GM12875 (cell line): ENCODE data around the gene FGD4.

ENCODE experiments used
- H3K4me3 ChIP-seq: one replicate; pipeline ENCODE4 v1.5.1; 2011; ENCODE audit warnings: low read depth, low read length, control low read depth
- CTCF ChIP-seq: IDR thresholded peaks from 2 replicates; pipeline ENCODE4 v1.5.1; 2011; ENCODE audit warnings: low read depth, mild to moderate bottlenecking, control low read depth, inconsistent platforms, low read length, moderate library complexity, borderline replicate concordance; ENCODE audit not compliant: insufficient read depth

The FGD4 gene

GRCh38 chr12:32466187-32466586 is 66.8 kb downstream of the FGD4 start:
- H3K4me3 ChIP-seq = no peak overlapping the region
- TF ChIP-seq CTCF = no peak

DNA sequence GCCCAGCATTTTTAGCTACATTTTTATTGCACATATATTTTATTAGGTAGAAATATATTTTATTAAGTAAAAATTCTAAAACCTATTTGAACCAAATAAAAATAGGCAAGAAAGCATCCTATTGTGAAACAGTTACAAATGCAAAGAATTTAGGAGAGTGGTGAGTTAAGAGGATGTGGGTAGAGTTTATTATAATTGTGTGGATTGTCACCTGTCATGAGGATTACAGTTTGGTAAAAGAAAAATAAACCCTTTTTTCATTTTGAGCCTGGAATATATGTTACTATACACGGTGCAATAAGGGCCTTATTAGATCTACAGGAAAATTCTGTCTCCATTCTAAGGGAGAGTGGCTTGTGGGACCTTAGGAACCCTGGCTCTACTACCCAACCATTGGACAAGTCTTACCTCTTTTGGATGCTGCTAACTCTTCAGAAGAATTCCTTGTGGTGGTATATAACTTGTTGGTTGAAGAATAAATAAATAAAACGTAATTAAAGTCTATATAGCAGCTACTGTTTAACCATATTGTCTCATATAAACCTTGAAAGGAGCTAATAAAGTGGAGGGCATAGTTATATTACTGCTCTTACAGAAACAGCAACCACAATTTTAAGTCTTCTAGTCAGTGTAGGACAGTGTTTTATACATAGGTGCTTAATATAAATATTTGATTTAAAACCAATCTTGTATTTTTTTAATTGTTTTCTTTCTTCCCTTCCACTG is 67.8 kb downstream of the FGD4 start:
- TF ChIP-seq CTCF = no peak
- no peak overlapping the region for H3K4me3 ChIP-seq

DNA sequence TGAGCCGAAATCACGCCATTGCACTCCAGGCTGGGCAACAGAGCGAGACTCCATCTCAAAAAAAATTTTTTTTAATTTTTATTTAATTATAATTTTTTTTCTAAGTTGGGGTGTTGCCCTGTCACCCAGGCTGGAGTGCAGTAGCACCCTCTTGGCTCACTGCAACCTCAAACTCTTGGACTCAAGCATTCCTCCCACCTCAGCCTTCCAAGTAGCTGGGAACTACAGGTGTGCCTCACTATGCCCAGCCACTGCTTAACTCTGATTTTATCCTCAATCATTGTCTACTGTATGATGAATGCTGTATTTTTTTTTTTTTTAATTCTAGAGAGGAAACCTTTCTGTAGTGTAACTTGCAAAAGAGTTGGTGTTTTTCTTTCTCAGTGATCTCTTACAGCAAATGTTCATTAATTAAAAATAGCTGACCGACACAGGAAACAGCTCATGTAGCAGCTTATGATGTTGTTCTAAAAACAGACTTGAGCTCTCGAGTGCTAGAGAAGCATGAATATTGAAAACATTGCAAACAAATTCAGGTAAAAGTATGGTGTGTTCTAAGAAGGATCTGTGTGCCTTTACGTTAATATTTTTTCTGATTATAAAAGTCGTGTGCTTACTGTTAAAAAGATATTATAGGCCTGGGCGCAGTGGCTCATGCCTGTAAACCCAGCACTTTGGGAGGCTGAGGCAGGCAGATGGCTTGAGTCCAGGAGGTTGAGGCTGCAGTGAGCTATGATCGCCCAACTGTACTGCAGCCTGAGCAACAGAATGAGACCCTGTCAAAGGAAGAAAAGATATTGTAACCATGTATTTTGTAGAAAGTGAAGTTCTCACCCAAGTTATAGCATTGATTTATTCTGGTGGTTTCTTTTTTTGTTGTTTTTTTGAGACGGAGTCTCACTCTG is 68.9 kb downstream of the FGD4 start:
- no peak overlapping the region for H3K4me3 ChIP-seq
- TF ChIP-seq CTCF = no peak

- no peak for TF ChIP-seq CTCF
- no peak overlapping the region for H3K4me3 ChIP-seq
Measured at GRCh38 chr12:32470936-32471470, 71.6 kb downstream of the FGD4 start.

- no peak for TF ChIP-seq CTCF
- no peak overlapping the region for H3K4me3 ChIP-seq
Measured at GRCh38 chr12:32471591-32472001, 72.2 kb downstream of the FGD4 start.

GRCh38 chr12:32475724-32476123 is 76.4 kb downstream of the FGD4 start:
- TF ChIP-seq CTCF = no peak
- H3K4me3 ChIP-seq = no peak overlapping the region
